Left lung (tissue), 10 donors: Measurements from ENCODE around the gene SNX30. TPM values are rescaled to one million over a fixed set of nuclear protein-coding genes. Genes with fewer than 3 reads are reported as not detected.
A peak's percentile ranks its signal among the peaks of the same experiment; 100 is the strongest.

ENCODE experiments used
- ATAC-seq: fragments of 200-7000 bp; cut with Tn5 transposase; one replicate; pipeline ENCODE4 v1.9.1; 2020; ENCODE audit warnings: moderate library complexity
- DNase-seq, 4 donors: peaks; one replicate each; pipeline ENCODE4 v3.0.0-alpha.2; 2013 to 2020
- H3K27ac ChIP-seq, 2 donors: fragments of 200-600 bp; sonication (generic) in 1 of 2; one replicate each; pipeline versions ENCODE4 v1.5.0 to v1.8.0; 2020 to 2021
- H3K27me3 ChIP-seq, 2 donors: fragments of 200-600 bp; sonication (generic) in 1 of 2; one replicate each; pipeline versions ENCODE4 v1.5.0 to v1.8.0; 2020 to 2021
- H3K36me3 ChIP-seq, 2 donors: fragments of 200-600 bp; sonication (generic) in 1 of 2; one replicate each; pipeline versions ENCODE4 v1.5.0 to v1.8.0; 2020 to 2021
- H3K4me1 ChIP-seq, 2 donors: fragments of 200-600 bp; one replicate each; pipeline ENCODE4 v1.8.0; 2021
- H3K4me3 ChIP-seq, 2 donors: fragments of 200-600 bp; sonication (generic) in 1 of 2; one replicate each; pipeline versions ENCODE4 v1.5.0 to v1.8.0; 2020 to 2021; ENCODE audit warnings: mild to moderate bottlenecking in 1 of 2
- H3K9me3 ChIP-seq, 2 donors: fragments of 200-600 bp; sonication (generic) in 1 of 2; one replicate each; pipeline versions ENCODE4 v1.5.0 to v1.8.0; 2020 to 2021
- intact Hi-C, 2 donors: fragments of 100-400 bp; cut with DNase I; formaldehyde crosslinking; loops; one replicate each; pipeline versions ENCODE4 v1.11.2 to v1.14.2; 2022
- polyA plus RNA-seq, 6 donors: library from polyadenylated mRNA; unstranded; fragments of 120-200 nt; gene quantifications; one replicate each; pipeline ENCODE4 v1.2.1, GENCODE V29; 2013; ENCODE audit not compliant: insufficient read length in 6 of 6
- total RNA-seq, 2 donors: library from RNA; stranded (reverse); fragmentation: NEBNext Ultra II Directional; extraction: Animal tissue kit (Norgen Biotek cat#: 25700); gene quantifications; one replicate each; pipeline ENCODE4 v1.2.1, GENCODE V29; 2021
- TF ChIP-seq, protein P1 (sequence below), 2 donors: fragments of 200-600 bp; sonication (generic) in 1 of 2; IDR thresholded peaks; one replicate each; pipeline versions ENCODE4 v1.5.0 to v1.8.0; 2021; ENCODE audit warnings: antibody characterized with exemption in 2 of 2
- donor health status: DM: no; HTN: yes; CAD: no.
- donor health status: DM: no; HTN: no; CAD: no.

SNX30 gene
- total and polyA plus RNA-seq, 8 donors, result 22.4 to 69.4 (median 34.6) TPM

DNA sequence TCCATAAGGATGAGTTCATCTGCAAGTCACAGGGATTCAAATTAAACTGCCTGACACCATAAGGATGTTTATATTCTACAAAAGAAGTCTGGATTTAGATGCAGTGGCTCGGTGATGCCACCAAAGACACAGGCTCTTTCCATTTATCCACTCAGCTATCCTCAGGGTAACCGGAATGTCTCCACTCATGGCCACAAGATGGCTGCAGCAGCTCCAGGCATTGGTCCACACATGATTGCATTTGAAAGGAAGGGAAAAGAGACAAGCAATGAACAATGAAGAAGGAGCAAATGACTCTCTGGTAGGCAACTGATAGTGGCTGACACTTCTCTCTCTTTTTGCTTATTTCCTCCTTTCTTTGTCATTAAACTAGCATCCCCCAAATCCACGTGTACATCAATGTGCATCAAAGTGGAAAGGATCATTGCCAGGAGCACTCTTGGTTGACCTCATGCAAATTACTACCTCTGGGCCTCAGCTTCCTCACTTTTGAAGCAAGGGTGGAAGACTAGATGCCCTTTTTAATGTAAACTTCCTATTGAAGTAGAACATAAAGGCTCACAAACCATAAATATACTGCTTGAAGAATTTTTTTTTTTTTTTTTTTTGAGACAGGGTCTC lies 7.2 kb upstream of the SNX30 start:
- Histone ChIP-seq H3K27me3 (no peaks in the 10 kb centered on the region), H3K9me3 (no peaks in the 10 kb centered on the region), H3K27ac (no peak overlapping the region), H3K4me3 (no peak overlapping the region), H3K4me1 (no peaks in the 10 kb centered on the region), H3K36me3 (no peaks in the 10 kb centered on the region)
- TF ChIP-seq, protein P1, sequence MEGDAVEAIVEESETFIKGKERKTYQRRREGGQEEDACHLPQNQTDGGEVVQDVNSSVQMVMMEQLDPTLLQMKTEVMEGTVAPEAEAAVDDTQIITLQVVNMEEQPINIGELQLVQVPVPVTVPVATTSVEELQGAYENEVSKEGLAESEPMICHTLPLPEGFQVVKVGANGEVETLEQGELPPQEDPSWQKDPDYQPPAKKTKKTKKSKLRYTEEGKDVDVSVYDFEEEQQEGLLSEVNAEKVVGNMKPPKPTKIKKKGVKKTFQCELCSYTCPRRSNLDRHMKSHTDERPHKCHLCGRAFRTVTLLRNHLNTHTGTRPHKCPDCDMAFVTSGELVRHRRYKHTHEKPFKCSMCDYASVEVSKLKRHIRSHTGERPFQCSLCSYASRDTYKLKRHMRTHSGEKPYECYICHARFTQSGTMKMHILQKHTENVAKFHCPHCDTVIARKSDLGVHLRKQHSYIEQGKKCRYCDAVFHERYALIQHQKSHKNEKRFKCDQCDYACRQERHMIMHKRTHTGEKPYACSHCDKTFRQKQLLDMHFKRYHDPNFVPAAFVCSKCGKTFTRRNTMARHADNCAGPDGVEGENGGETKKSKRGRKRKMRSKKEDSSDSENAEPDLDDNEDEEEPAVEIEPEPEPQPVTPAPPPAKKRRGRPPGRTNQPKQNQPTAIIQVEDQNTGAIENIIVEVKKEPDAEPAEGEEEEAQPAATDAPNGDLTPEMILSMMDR (IDR thresholded peaks at IDR 0.05), result no peak
- intact Hi-C loops, result loop anchor here in 1 of 2 donors (10.0 kb wide), 1 partner anchor 71 kb away; no protein-coding TSS in a partner anchor
- ATAC-seq (no peak), DNase-seq (no peak)

- intact Hi-C loops, result loop anchor here in 1 of 2 donors (10.0 kb wide), 1 partner anchor 71 kb away; no protein-coding TSS in a partner anchor
- Histone ChIP-seq H3K27ac (no peak overlapping the region), H3K27me3 (no peaks in the 10 kb centered on the region), H3K4me1 (peaks cover 0 to under 1% of the 10 kb centered on the region in 2 donors), H3K9me3 (no peaks in the 10 kb centered on the region), H3K36me3 (no peaks in the 10 kb centered on the region), H3K4me3 (no peak overlapping the region)
- TF ChIP-seq, protein P1 (IDR thresholded peaks at IDR 0.05), result no peak
- DNase-seq (no peak), ATAC-seq (no peak)
Measured at GRCh38 chr9:112744177-112744576, 6.4 kb upstream of the SNX30 start.

DNA sequence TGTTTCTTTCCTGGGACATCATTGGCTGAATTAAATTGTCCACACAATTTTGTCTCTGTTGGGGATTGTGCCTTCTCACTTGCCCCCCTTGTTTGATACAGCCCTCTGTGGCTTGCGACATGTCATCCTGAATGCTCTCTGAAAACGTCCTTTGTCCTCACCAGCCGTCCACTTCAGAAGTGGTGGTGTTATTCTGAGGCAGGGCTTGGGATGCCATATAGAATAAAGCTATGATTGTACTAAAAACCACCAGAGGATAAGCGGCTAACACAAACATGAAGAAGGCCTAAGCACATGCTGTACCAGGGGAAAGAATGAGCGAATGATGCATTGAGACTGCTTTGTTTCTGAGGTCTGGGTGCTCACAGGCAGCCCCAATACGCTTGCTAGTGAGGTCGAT lies 3.5 kb upstream of the SNX30 start:
- H3K9me3 ChIP-seq, result no peaks in the 10 kb centered on the region
- no peak for DNase-seq
- no peak overlapping the region for H3K27ac ChIP-seq
- no peaks in the 10 kb centered on the region for H3K27me3 ChIP-seq
- intact Hi-C loops, result loop anchor here in 1 of 2 donors (10.0 kb wide), 1 partner anchor 68 kb away; no protein-coding TSS in a partner anchor
- H3K36me3 ChIP-seq, result no peaks in the 10 kb centered on the region
- peaks cover 10 to 20% of the 10 kb centered on the region in 2 donors for H3K4me1 ChIP-seq
- no peak overlapping the region for H3K4me3 ChIP-seq
- TF ChIP-seq, protein P1 (IDR thresholded peaks at IDR 0.05), result no peak
- ATAC-seq, result no peak

GRCh38 chr9:112750764-112751055 lies 150 bp downstream of the SNX30 start:
- Histone ChIP-seq H3K4me1 (peaks cover 34 to 56% of the 10 kb centered on the region in 2 donors), H3K27me3 (no peaks in the 10 kb centered on the region), H3K4me3 (peak overlapping the region; percentile 83 to 98), H3K36me3 (no peaks in the 10 kb centered on the region), H3K27ac (peak overlapping the region; percentile 85 to 91), H3K9me3 (no peaks in the 10 kb centered on the region)
- intact Hi-C loops, result no loop called here
- TF ChIP-seq, protein P1 (IDR thresholded peaks at IDR 0.05), result no peak
- ATAC-seq, result peak; percentile 1
- DNase-seq, result no peak

DNA sequence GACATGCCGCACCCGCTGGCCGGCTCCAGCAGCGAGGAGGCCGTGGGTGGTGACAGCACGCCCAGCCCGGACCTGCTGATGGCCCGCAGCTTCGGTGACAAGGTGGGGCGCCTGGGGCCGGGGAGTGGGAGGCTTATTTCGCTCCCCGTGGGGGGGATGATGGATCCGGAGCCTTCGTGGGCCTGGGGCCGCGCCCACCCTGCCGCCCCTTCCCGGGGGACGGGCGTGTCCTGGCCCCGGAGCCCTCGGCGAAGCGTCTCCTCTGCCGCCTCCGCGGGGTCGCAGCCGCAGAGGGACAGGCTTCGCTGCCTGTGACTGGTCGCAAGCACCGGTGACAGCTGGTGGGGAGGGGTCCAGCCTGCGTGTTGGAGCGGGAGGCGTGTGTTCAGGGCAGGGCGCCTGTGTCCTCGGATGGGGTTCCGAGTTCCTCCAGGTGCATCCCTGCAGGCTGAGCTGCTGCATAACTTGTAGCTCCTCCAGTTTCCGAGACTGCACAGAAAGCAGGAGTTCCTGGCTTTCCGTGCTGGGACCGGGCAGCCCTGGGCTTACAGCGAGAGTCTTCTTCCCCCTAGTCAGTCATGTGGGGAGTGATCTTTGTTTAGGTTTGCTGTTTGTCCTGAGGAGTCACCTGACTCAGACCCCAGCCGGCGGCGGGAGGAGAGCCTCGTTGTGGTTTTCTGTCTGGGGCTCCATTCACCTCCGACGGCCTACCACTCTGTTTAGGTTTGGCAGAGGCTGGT lies 666 bp downstream of the SNX30 start:
- peak overlapping the region; percentile 85 to 91 for H3K27ac ChIP-seq
- intact Hi-C loops, result no loop called here
- ATAC-seq, result peak; percentile 19

More for the DNA sequence above, 666 bp downstream of the SNX30 start:
- TF ChIP-seq, protein P1 (IDR thresholded peaks at IDR 0.05), result no peak
- Histone ChIP-seq H3K4me1 (peaks cover 39 to 61% of the 10 kb centered on the region in 2 donors), H3K36me3 (no peaks in the 10 kb centered on the region), H3K9me3 (no peaks in the 10 kb centered on the region), H3K4me3 (peak overlapping the region; percentile 83 to 98), H3K27me3 (no peaks in the 10 kb centered on the region)
- peak; percentile 37 to 85 (median 56) for DNase-seq
